GM23338 (cell line): ENCODE results near the gene MST1.

ENCODE experiments used
- POLR2AphosphoS5 ChIP-seq: IDR thresholded peaks from 2 replicates; pipeline ENCODE4 v1.6.1; 2016; ENCODE audit warnings: antibody characterized with exemption, low read depth
- TF ChIP-seq, protein P1 (sequence below), 2 experiments: fragments of 200-600 bp in 1 of 2; sonication (generic) in 1 of 2; conservative IDR thresholded peaks; 2 replicates each; pipeline versions ENCODE4 v1.5.1 to v1.6.1; 2016 to 2017; ENCODE audit warnings: antibody characterized with exemption in 2 of 2, low read depth in 2 of 2, mild to moderate bottlenecking in 2 of 2, moderate library complexity in 1 of 2

GRCh38 chr3:49669352-49669751 lies 19.9 kb downstream of the MST1 start:
- TF ChIP-seq, protein P1, sequence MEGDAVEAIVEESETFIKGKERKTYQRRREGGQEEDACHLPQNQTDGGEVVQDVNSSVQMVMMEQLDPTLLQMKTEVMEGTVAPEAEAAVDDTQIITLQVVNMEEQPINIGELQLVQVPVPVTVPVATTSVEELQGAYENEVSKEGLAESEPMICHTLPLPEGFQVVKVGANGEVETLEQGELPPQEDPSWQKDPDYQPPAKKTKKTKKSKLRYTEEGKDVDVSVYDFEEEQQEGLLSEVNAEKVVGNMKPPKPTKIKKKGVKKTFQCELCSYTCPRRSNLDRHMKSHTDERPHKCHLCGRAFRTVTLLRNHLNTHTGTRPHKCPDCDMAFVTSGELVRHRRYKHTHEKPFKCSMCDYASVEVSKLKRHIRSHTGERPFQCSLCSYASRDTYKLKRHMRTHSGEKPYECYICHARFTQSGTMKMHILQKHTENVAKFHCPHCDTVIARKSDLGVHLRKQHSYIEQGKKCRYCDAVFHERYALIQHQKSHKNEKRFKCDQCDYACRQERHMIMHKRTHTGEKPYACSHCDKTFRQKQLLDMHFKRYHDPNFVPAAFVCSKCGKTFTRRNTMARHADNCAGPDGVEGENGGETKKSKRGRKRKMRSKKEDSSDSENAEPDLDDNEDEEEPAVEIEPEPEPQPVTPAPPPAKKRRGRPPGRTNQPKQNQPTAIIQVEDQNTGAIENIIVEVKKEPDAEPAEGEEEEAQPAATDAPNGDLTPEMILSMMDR (conservative IDR thresholded peaks at IDR 0.05; ENCODE audit: low read depth in 2 of 2), result no peak
- TF ChIP-seq POLR2AphosphoS5, result no peak
